GM12864 (cell line): ENCODE results near the gene MAPK4.

ENCODE experiments used
- DNase-seq: peaks from one replicate; pipeline ENCODE4 v3.0.0-alpha.2; 2011; ENCODE audit warnings: low read depth
- H3K4me3 ChIP-seq: 2 replicates; pipeline ENCODE4 v1.5.1; 2011; ENCODE audit warnings: mild to moderate bottlenecking, low read depth, low read length, control low read depth
- CTCF ChIP-seq: IDR thresholded peaks from 2 replicates; pipeline ENCODE4 v1.5.1; 2011; ENCODE audit warnings: low read depth, mild to moderate bottlenecking, moderate library complexity, low read length, control low read depth, inconsistent platforms; ENCODE audit errors: missing control alignments

Gene MAPK4

DNA sequence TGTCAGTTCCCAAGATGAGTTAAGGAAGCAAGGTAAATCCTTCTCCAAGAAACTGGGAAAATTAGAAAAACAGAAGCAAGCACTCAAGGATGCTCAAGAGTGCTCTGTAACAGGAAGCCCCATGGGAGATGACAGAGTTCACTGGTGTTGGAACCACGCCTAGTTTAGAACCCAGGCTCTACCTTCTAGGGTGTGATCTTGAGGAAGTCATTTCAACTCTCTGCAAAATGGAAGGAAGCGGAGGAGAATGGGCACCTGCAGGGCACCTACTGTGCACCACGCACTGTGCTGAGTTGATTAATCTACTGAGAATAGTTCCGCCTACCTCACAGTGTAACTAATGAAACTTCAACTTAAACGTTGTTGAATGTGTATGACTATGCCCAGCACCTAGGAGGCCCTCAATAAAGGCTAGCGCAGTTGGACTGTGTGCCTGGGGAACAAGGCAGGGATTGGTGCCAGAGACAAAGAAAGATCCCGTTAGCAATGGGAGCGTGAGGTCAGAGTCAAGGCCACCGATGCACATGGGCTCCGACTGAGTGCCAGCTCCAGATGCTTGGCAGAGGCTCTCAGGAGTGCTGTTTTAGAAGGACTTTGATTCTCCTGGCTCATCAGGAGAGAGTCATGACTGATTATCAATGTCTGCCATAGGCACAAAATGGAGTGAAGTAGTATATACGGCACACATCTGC, 93.7 kb downstream of the MAPK4 start:
- no peak for TF ChIP-seq CTCF
- DNase-seq: no peak
- no peak overlapping the region for H3K4me3 ChIP-seq

DNA sequence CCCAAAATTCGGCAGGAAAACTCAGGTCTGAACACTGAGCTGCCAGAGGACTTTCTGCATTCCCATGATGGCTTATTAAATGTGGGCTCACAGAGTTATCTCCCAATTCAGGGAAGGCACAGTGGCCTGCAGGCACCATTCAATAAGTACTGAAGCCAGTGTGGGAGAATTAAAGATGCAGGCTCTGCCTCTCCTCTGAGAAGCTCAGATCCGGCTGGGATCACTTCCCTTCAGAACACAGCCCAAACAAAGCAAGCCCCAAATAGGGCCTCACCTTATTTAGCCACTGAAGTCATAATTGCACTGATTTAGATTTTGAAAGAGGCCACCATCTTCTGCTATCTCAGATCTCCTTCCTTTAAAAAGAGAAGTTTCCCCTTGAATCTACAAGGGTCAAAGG, 94.3 kb downstream of the MAPK4 start:
- no peak for DNase-seq
- no peak overlapping the region for H3K4me3 ChIP-seq
- TF ChIP-seq CTCF: no peak

DNA sequence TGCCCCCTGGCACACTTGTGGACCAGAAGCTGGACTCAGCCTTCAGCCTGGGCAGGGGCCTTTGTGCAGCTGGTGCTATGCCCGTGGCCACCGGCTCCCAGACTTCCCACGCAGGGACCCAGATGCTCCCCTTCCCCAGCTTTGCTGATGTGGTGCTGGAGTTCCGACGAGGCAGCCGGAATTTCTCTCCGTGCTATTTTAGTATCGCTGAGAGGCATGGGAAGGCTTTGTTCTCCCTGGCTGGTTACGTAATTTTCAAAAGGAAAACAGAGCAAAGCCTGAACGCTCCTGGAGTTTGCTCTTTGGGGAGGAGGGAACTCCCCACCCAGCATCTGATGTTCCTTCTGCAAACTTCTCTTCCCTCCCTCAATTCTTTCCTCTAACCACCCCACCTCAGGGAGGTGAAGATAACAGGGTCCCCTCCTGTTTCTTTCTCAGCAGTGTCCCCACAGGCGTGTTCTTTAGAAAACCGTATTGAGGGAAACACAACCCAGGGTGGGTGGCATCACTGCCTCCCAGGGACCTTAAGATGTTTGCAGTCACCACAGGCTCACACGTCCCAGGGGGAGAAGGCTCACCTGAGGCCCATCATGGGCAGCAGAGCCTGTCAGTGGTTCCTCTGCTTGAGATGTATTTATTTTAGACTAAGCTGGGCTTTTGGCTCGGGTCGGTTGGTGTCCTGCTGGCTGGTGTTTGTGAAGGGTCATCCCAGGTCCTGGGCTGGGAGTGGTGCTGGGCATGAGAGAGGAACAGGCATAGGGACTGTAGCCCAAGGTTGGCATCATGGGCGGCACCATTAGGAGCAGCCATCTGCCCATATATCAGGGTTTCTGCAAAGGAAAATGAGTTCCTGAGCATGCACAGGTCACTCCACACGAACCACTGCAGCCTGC, 95.0 kb downstream of the MAPK4 start:
- no peak for TF ChIP-seq CTCF

GRCh38 chr18:50656396-50656795, 96.5 kb downstream of the MAPK4 start:
- DNase-seq: no peak
- no peak for TF ChIP-seq CTCF
- no peak overlapping the region for H3K4me3 ChIP-seq

More for the DNA sequence above, 95.0 kb downstream of the MAPK4 start:
- H3K4me3 ChIP-seq: no peak overlapping the region
- DNase-seq: no peak

- no peak for TF ChIP-seq CTCF
- H3K4me3 ChIP-seq: no peak overlapping the region
- no peak for DNase-seq
These were observed 97.1 kb downstream of the MAPK4 start for GRCh38 chr18:50656841-50657470.

- no peak for TF ChIP-seq CTCF
- no peak overlapping the region for H3K4me3 ChIP-seq
- no peak for DNase-seq
These were observed 98.7 kb downstream of the MAPK4 start for GRCh38 chr18:50658601-50659000.
